Renal cortical epithelial cell (primary cell): ENCODE results near the gene ERICH3. TPM values are rescaled to one million over a fixed set of nuclear protein-coding genes. Genes with fewer than 3 reads are reported as not detected.
A peak's percentile ranks its signal among the peaks of the same experiment; 100 is the strongest.
"Not testable (repeated sequence)": the region's sequence is repeated elsewhere in the genome, so short reads cannot be mapped to it uniquely, and the experiment has no call there.

Source experiments
- DNase-seq: peaks from one replicate; pipeline ENCODE4 v3.0.0-alpha.2; 2011; ENCODE audit warnings: low read depth
- total RNA-seq: library from RNA; depleted of rRNA; stranded (reverse); fragments of >200 nt; gene quantifications from 2 replicates; pipeline ENCODE4 v1.2.3, GENCODE V29; 2014

The ERICH3 gene
- total RNA-seq, 1 donor from 2014 or later, result 0.10 TPM

DNA sequence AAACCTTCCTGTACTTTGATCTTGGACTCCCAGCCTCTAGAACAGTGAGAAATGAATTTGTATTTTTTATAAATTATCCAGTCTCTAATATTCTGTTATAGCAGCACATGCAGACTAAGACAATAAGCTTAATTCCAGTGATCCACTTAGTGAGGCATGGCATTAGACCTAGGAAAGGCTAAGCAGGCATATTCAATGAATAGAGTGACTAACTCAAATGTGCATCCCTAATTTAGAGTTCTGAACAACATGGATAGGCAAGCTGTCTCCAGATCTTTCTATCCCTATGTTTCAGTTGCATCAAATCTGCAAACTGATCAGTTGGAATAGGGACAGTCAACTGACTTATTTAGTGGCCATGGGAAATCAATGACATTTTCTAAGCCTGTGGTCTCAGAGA lies 4.3 kb upstream of the ERICH3 start:
- no peak for DNase-seq

DNA sequence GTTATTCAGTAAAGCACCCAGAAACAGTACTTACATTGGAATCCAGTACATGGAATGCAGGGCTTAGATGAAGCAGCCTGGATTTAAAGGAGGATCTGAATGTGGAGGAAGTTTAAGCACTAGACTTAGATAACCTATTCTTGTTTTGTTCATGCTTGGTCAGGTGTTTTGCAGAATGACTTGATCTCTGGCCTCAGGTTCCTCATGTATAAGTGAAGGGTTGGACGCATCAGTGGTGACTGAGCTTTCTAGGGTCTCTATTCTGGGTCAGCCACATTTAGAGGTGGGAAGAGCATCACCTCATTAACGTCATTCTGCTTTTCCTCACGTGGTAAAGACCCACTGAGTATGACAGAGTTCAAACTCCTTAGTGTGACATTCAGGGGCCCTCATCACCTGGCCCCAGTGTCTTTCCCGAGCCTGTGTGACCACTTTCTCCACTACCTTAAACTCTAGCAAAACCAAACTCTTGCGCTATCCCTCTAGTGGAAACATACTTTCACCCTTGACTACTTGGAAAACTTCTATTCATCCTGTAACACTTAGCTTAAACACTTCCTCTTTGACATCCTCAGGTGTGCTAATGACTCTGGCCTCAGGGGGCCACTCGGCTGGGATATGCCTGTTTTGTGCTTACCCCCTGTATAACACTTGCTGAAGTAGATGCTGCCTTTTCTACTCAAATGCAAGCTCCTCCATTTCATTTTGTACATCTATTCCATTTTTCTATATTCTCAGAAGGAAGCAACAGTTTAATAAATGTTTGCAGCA lies 871 bp upstream of the ERICH3 start:
- DNase-seq, result no peak

DNA sequence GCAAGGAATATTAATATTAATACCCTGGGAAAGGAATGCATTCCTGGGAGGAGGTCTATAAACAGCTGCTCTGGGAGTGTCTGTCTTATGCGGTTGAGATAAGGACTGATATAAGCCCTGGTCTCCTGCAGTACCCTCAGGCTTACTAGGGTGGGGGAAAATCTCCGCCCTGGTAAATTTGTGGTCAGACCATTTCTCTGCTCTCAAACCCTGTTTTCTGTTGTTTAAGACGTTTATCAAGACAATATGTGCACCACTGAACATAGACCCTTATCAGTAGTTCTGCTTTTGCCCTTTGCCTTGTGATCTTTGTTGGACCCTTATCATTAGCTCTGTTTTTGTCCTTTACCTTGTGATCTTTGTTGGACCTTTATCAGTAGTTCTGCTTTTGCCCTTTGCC lies 2.7 kb downstream of the ERICH3 start:
- not testable (repeated sequence) for DNase-seq

GRCh38 chr1:74654708-74655107 lies 18.9 kb downstream of the ERICH3 start:
- no peak for DNase-seq

- DNase-seq, result peak; percentile 99
These were observed 20.9 kb downstream of the ERICH3 start for GRCh38 chr1:74652711-74653139.

- peak; percentile 42 for DNase-seq
These were observed 23.0 kb downstream of the ERICH3 start for GRCh38 chr1:74650561-74650960.

GRCh38 chr1:74641876-74642275 lies 31.7 kb downstream of the ERICH3 start:
- peak; percentile 79 for DNase-seq

DNA sequence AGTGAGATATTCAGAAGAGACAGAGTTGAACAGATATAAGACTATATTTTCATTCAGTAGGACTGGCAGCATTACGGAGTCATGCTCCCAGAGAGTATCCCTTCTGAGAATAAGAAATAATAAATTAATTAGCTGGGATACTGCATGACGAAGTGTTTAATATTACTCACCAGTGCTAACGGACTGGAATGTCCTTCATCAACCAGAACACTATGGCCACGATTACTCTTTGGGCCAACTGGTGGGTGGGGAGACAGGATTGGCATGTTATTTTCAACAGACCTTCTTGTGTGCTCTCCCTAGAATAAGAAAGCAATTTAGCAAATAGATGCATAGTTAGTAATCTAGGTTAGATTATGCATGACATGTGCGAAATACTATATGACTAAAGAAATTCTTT lies 32.4 kb downstream of the ERICH3 start:
- DNase-seq, result no peak

- no peak for DNase-seq
These were observed 36.3 kb downstream of the ERICH3 start for GRCh38 chr1:74637296-74637695.

DNA sequence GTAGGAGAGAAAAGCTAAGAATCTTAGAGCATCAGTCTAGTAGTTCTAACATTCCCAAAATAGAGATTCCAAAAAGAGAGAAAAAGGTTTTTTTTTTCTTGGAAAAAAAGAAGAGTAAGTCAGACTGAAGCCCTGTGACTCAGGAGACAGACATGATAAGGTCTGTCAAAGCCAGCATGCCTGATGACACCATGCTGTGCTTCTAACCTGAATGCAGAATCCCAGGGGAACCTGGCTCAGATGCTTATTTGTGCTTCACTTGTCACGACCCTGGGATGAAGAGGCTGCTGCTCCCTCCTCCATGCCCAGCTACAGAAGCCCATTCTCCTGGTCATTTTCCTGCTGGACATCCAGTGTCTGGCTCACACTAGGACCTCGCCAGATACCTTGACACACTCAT lies 44.3 kb downstream of the ERICH3 start:
- no peak for DNase-seq

- DNase-seq, result no peak
These were observed 49.9 kb downstream of the ERICH3 start for GRCh38 chr1:74623716-74624115.

- no peak for DNase-seq
These were observed 53.4 kb downstream of the ERICH3 start for GRCh38 chr1:74620242-74620641.

DNA sequence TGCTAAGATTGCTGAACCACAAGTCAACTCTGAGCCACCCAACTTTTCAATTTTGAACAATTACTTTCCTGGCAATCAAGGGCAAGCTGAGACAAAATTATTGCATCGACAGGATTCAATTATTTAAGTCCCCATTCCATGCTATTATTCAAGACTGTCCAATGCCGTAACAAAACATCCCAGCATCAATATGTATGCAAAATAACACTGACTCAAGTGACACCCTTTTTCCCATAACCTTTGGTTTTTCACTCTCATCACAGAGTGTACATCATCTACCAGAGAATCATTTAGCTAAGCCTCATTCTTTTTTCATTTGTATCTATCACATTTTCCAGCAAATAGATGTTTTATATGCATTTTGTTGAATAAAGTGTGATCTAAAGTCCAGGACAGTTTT lies 54.6 kb downstream of the ERICH3 start:
- no peak for DNase-seq

GRCh38 chr1:74613894-74614293 lies 59.7 kb downstream of the ERICH3 start:
- DNase-seq, result no peak

DNA sequence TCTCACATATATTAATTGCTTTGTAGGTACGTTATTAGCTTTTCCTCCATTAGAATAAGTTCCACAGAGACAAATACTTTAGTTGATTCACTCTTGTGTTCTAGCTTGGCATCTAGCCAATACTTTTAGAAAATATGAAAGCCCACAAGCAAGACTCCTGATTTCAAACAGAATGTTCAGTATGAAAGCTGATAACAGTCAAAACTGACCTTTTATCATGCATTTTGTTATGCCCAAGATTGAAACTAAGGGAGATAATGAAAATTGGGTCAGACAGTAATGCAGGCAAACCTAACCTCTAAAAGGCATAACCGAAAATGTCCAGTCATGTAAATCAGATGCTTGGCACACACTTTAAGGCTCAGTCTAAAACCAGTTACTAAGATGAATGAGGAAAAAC lies 61.7 kb downstream of the ERICH3 start:
- DNase-seq, result no peak

- no peak for DNase-seq
These were observed 62.6 kb downstream of the ERICH3 start for GRCh38 chr1:74610961-74611360.

- peak; percentile 63 for DNase-seq
These were observed 63.7 kb downstream of the ERICH3 start for GRCh38 chr1:74609810-74610371.

- DNase-seq, result no peak
These were observed 76.9 kb downstream of the ERICH3 start for GRCh38 chr1:74596717-74597116.

DNA sequence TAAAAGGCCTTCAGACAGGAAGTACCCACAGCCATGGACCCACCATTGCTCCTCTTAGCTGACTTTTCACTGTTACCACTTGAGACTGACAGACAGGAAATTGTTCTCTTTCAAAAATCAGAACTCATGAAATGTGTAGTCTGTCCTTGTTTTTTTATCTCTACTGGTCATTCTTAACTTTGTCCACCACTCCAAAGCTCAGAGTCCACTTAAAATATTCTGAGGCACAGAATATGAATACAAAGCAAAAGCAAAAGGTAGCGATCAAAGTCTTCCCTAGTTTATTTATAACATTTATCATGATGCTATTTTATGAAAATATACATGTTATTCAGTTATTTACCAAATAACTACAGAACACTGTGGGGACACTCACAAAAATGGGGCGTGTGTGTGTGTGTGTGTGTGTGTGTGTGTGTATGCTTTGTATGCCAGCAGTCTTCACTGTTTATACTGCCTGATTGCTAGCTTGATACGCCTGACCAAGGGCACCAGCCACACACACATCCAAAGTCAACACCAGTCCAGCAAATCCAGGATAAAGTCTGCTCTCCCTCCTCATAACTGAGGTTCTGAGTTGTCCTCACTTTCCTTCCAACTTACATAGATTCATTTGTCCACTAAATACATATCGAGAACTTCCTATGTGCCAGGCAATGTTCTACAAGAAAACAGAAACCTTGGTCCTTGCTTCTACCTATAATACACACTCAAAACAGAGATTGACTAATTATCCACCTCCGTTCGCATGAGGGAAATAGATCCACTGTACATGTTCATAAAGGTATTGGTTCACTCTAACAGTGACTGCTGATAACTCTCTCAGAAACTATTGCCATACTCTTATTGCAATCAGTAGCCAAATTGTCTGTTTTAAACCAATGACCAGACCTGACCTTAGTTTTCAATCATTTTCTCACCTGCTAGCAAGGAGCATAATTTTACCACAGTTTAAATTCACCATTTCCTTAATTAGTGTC lies 79.4 kb downstream of the ERICH3 start:
- no peak for DNase-seq

- no peak for DNase-seq
These were observed 80.8 kb downstream of the ERICH3 start for GRCh38 chr1:74592580-74593355.

DNA sequence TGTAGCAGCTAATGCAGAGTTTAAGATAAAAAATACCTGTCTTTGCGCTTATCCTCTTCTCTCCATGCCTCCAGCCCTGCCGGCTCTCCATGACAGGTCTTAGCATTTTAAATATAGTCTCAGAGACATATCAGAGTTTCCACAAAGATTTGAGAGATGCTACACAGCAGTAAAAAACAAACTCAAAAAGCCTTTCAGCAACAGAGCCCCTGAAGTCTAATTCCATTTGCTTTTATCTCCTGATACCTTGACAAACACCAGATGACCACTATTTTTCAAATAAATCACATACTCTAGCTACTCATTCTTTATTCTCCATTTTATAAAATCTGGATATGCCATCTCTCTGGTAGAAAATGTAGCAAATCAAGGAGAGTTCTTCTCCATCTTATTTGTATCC lies 81.6 kb downstream of the ERICH3 start:
- DNase-seq, result no peak

- DNase-seq, result no peak
These were observed 83.3 kb downstream of the ERICH3 start for GRCh38 chr1:74590288-74590687.
